Pons (tissue), 1 donor: ENCODE measurements around the gene EIF2S2.
A peak's percentile ranks its signal among the peaks of the same experiment; 100 is the strongest.

Experiments
- DNase-seq: peaks from one replicate; pipeline ENCODE4 v3.0.0-alpha.2; 2016; ENCODE audit warnings: low spot score

The EIF2S2 gene

GRCh38 chr20:34088305-34089174 lies 23.5 kb downstream of the EIF2S2 start:
- no peak for DNase-seq

- DNase-seq = no peak
Observed at GRCh38 chr20:34085544-34086040, 26.5 kb downstream of the EIF2S2 start.

GRCh38 chr20:34084227-34084923 lies 27.7 kb downstream of the EIF2S2 start:
- no peak for DNase-seq

GRCh38 chr20:34083781-34084180 lies 28.3 kb downstream of the EIF2S2 start:
- DNase-seq = no peak

- DNase-seq = peak; percentile 24
Observed at GRCh38 chr20:34083137-34083536, 28.9 kb downstream of the EIF2S2 start.

GRCh38 chr20:34082232-34082887 lies 29.7 kb downstream of the EIF2S2 start:
- no peak for DNase-seq

- no peak for DNase-seq
Observed at GRCh38 chr20:34079818-34080217, 32.2 kb downstream of the EIF2S2 start.

- DNase-seq = no peak
Observed at GRCh38 chr20:34078540-34078939, 33.5 kb downstream of the EIF2S2 start.

GRCh38 chr20:34076952-34077351 lies 35.1 kb downstream of the EIF2S2 start:
- DNase-seq = no peak

- DNase-seq = no peak
Observed at GRCh38 chr20:34075647-34076046, 36.4 kb downstream of the EIF2S2 start.

- no peak for DNase-seq
Observed at GRCh38 chr20:34074101-34074760, 37.8 kb downstream of the EIF2S2 start.

GRCh38 chr20:34072778-34073177 lies 39.3 kb downstream of the EIF2S2 start:
- DNase-seq = no peak

- no peak for DNase-seq
Observed at GRCh38 chr20:34072076-34072475, 40.0 kb downstream of the EIF2S2 start.

- no peak for DNase-seq
Observed at GRCh38 chr20:34070859-34071258, 41.2 kb downstream of the EIF2S2 start.

GRCh38 chr20:34070079-34070439 lies 42.0 kb downstream of the EIF2S2 start:
- DNase-seq = no peak

- DNase-seq = peak; percentile 93
Observed at GRCh38 chr20:34069341-34070078, 42.5 kb downstream of the EIF2S2 start.

- no peak for DNase-seq
Observed at GRCh38 chr20:34068001-34068400, 44.0 kb downstream of the EIF2S2 start.

- no peak for DNase-seq
Observed at GRCh38 chr20:34066476-34067090, 45.5 kb downstream of the EIF2S2 start.

- no peak for DNase-seq
Observed at GRCh38 chr20:34065260-34065659, 46.8 kb downstream of the EIF2S2 start.

GRCh38 chr20:34064286-34064685 lies 47.8 kb downstream of the EIF2S2 start:
- DNase-seq = no peak
